ENCODE measurements around the gene SKP1.
"Not testable (repeated sequence)": the region's sequence is repeated elsewhere in the genome, so short reads cannot be mapped to it uniquely, and the experiment has no call there.

The SKP1 gene

DNA sequence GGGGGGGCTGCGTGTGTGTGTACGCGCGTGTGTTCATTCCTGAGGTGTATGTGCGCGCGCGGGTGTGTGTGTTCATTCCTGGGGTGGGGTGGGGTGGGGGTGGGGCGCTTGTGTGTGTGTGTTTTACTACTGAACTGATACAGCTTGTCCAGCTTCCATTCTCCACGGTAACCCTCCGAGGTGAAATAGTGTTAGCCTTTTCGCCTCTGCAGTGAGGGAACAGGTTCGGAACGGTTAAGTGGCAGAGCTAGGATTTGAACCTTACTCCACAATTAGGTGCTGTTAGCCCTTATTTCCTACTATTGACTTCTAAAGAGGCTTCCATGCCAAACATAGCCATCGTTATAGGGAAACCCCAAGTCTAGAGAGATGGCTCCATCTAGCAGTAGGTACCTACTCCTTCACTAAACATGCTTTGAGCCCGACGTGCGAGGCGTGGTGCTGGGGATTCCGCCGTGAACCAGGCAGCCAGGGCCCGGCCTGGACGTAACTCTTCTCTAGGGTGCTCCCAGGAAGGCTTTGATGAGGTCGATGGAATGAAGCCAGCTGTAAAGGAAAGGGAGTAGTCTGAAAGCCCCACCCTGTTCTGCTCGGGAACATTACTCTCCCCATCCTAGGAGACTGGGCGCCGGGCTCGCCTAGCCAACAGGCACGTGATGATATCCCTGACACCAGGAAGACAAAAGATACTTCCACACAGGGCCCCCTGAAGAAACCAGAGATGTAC, 782 bp upstream of the SKP1 start:
- no peak for FAIRE-seq

DNA sequence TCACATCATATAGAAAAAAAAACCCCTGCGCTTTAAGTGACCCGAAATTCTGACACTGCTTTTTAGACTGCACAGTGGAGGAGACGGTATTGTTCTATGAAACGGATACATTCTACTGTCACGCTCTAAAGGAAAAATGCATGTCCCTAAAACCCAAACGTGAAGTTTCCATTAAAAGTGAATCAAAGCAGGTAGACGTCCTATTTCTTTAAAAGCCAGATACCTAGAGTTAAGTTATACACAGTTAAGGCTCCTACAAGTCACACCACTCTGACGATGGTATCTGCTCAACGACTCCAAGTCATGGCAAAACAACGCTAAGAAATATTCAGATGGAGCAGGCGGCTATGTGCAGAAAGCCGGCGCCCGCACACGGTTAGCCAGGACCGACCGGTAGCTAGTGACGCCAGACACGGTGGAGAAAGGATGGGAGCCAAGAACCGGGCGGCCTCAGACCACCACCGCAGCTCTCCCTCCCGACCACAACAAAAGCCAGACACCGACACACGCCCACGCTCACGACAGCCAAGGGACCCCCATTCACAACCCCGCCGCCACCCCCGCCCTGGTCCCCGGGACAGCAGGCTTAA, 734 bp downstream of the SKP1 start:
- FAIRE-seq: no peak

DNA sequence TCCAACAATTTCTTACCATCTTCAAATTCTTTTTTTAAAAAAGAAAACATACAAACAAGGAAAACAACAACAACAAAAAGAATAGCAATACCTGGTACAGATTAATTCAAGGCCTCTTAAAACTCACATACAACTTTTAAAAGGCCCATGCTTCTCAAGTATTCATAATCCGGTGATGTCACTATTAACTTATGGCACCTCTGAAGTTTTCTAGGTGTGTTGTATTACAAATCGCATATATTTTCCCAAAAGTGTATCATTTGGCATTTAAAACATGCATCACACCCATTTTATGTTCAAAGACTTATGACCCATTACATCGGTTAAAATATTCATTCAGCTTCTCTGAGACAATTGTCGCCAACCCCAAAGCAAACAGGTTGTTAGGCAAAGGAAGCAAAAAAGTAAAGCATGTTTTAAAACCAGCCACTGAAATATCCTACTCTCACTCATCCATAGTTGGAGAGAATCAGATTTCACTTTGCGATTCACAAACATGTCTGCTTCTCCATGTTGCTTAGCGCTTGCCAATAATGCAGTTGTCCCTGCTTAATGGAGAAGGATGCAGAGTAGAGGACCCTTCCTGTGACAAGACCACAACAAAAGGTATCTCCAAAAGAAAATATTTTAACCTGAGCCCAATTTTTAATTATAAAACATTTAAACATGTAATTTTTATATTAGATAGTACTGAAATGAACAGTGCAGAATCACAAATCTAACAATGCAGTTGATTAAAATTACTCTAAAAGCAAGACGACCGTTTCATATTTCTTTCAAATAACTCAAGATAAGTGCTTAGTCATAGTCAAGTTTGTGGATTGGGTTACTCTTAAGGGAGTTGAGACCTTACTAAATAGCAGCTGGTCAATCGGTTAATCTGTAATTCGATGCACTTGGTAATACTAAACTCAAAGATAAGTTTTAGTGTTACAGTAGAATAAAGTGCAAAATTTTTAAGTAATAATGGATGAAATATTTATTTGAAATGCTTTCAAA, 1.6 kb downstream of the SKP1 start:
- no peak for FAIRE-seq

- no peak for FAIRE-seq
Measured at GRCh38 chr5:134171972-134172371, 4.8 kb downstream of the SKP1 start.

GRCh38 chr5:134162592-134162991, 14.2 kb downstream of the SKP1 start:
- FAIRE-seq: no peak

DNA sequence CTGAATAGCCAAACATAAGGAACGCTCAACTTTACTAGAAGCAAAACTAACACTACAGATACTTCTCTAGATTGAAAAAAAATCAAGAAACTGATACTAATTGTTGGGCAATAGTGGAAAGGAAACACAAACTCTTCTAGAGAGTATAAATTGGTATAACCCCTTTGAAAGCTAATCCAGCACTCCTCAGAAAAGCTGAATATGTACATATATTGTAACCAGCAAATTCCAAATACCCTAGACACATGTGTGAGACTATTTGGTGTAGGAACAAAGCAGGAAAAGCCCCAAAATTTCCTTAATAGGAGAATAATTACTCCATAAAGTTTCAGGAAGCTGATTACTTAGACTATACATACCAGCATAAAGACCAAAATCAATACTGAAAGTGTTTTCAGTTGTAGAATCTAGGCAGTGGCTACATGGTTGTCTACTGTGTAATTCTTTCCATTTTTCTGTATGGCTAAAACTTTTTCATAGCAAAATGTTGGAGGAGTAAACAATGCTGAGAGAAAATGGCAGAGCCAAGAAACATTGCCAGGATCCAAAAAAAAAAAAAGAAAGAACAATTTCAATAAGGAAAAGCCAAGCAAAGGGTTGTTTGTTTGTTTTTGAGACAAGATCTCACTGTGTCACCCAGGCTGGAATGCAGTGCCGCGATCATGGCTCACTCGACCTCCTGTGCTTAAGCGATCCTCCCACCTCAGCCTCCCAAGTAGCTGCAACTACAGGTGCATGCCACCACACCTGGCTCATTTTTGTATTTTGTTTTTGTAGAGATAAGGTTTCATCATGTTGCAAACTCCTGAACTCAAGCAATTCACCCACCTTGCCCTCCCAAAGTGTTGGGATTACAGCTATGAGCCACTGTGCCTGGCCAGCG, 15.0 kb downstream of the SKP1 start:
- no peak for FAIRE-seq

DNA sequence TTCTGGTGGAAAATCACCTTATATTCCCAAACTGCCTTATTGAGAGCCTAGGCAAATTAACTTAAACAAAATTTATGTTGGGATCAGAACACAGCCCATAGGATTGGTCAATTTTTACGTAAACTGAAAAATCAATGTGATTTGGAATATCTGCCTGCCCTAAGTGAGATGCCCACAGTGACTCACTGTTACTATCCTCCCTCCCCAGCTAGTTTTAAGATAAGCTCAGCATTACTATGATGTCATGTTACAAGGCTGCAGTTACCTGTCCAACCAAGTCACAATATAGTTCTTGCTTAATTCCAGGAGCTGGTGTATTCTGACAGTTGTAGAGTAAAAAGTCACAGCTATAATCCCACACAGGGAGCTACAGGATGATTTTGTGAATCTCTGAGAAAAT, 23.1 kb downstream of the SKP1 start:
- no peak for FAIRE-seq

DNA sequence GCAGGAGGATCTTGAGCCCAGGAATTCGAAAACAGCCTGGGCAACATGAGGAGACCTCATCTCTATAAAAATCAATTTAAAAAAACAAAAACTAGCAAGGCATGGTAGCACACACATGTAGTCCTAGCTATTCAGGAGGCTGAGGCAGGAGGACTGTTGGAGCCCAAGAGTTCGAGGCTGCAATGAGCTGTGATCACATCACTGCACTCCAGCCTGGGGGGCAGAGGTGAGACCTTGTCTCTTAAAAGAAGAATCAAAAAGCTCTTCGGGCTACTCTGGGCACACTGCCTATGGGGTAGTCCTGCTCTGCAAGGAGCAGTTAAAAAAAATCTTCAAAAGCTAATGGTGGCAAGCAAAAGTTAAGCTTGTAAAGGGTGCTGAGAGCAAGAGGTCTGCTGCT, 23.5 kb downstream of the SKP1 start:
- no peak for FAIRE-seq

- not testable (repeated sequence) for FAIRE-seq
Measured at GRCh38 chr5:134152173-134152832, 24.4 kb downstream of the SKP1 start.

DNA sequence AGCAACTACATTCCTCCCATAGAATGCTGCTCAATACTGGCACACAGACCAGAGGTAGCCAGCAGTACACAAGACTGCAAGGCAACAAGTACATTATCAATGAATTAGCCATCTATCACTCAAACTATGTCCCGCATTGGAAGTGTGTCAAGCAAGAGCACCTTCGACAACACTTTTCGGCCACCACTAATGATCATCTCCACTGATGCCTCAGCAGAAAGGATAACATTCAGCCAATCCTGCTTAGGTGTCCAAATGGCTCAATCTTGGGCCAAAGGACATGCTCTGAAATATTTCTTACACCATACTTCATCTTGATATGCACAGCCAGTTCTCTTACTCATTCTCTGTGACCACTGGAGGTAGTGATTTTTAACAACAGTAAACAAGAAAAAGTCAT, 25.0 kb downstream of the SKP1 start:
- FAIRE-seq: no peak

DNA sequence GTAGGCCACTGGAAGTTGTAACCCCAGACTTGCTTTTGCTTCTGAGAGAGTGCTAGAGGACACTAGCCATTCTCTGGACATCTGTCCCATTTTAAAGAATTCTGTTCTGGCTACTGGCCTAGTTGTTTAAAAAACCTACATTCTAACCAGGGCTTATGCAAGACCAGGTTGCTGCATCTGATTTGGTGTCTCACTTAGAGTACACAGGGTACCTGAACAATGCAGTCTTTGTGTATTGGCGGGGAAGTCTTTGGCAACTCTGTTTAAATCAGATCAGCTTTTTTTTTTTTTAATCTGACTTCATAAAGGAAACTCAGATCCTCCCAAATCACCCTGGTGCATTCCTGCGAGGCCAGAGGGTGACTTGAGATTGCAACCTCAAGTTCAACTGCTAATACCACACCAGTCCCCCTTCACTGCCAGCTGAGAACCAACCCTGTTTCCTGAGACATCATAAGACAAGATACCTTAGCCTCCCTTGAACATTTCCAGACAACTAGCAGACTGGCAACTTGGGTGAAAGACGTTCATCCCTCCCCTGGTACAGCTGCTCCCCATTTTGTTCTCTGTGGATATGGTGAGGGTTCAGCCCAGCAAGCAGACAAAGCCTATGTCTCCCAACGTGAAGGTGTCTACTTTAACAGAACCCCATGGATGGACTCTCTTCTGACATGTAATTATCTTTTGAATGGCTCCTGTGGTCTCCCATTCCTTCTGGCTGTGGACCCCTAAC, 27.0 kb downstream of the SKP1 start:
- FAIRE-seq: no peak

DNA sequence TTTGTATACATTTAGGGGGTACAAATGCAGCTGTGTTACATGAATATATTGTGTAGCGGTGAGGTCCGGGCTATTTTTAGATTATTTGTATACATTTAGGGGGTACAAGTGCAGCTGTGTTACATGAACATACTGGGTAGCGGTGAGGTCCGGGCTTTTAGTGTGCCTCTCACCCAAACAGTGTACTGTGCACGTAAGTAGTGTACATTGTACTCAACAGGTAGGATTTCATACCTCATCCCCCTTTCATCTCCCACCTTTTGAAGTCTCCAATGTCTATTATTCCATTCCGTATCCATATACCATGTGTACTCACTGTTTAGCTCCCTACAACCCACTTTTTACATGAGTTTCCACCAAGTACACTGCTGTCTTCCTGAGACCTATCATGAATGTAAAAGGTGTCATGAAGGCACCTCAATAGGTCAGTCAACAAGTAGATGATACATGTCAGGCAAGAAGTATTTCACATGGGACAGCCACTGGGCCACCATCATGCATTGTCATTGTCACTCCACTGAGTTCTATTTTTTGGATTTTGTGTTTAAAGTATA, 27.7 kb downstream of the SKP1 start:
- FAIRE-seq: no peak

- FAIRE-seq: no peak
Measured at GRCh38 chr5:134148316-134148715, 28.4 kb downstream of the SKP1 start.

GRCh38 chr5:134146651-134147518, 29.9 kb downstream of the SKP1 start:
- FAIRE-seq: no peak

DNA sequence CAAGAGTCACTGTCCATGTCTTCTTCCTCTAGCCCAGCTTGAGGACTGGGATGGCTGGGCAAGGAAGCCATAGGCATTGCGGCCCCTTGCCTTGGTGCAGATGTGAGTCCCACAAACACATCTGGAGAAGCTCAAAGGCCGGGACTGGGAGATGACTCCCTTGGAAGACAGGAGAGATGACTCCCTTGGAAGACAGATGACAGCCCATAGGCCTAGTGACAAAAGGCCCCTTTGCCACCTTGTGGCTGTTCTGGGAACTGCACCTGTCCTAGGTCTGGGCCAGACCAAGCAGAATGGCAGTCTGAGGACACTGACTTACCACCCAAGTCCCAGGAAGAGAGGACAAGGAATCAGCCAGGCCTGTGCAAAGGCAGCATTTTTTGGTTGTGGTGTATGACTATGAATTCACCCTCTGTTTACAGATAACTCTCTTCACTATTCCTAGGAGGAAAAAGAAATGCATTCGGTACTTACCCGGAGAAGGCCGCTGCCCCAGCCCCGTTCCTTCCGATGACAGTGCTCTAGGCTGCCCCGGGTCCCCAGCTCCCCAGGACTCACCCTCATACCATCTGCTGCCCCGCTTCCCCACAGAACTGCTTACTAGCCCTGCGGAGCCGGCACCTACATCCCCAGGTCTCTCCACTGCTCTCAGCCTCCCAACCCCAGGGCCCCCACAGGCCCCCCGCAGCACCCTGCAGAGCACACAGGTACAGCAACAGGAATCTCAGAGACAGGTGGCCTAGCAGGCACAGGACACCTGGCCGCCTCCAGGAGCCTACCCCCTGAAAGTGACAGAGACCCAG, 30.8 kb downstream of the SKP1 start:
- FAIRE-seq: no peak

DNA sequence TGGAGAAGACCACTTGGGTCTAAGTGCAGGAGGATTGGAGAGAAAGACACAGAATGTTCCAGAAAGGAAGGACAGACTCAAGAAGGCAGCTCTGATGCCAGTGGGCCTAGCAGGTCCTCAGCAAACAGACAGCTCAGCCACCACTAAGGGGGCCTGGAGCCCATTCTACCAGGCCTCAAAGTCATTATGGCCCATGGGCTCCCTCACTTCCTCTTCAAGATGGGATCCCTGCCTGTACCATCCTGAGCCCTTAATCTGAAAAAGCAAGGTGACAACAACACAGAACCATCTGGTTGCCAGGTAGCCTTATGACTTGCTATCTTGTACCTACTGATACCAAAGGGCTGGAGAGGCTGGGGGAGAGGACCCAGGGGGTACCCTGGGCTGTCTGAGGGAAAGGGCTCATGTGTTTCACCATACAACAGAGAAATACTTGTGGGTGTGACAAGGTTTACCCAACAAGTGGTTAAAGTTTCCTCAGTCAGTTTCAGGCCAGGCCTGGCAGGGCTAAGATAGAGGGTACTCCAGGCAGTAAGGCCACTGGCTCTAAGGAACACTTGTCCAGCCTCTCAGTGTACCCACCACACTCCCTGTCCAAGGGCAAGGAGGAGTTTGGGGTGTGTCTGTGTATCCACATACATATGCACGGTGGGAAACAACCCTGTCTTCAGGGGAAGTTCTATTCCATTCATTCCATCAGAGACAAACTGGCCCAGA, 31.6 kb downstream of the SKP1 start:
- no peak for FAIRE-seq

DNA sequence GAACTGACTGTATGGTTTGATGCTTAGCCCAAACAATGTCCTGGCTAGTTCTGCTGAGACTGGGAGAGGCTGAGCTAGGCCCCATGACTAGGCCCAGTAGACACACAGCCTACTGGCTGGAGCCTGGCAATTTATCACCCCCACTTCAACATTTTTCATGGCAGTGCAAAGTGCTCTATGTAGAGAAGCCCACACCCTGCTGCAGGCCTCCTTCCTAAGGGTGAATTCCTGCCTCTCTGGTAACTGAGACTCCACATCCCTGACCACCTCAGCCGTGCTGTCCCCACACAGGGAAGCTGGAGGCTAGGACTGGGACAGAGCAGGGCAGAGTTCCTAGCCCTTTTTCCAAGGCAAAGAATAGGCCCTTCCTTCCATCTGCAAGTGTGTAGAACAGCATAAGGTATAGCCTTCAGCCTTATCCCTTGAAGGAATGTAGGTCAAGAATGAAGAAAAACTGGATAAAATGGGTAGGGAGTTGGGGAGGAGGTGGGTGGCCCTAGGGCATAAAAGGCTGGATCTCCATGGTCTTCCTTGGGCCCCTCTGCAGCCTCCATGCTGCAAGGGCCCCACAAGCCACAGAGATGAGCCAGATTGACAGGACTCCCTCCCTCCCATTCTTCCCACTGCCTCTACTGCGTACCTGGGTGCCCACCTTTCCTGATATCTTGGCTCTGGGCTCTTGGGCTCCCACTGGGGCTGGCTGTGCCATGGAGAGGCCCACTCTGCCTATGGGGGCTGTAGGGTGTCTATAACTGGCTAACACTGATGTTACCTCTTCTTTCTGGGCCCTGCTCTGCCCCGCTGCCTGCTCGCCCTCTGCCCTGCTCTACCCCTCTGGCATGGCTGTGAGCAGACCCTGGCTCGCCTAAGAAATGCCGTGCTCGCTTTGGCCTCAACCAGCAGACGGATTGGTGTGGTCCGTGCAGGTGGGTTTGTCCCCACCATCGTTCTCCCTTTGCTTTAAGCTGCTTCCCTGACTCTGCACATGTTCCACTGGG, 32.5 kb downstream of the SKP1 start:
- FAIRE-seq: no peak

All from endometrium (tissue), 2 donors.